Measurements from ENCODE around the gene MED31. TPM values are rescaled to one million over a fixed set of nuclear protein-coding genes. Genes with fewer than 3 reads are reported as not detected.

MED31 gene
- 10 to 100 TPM; 19.1 to 26.8 TPM for total RNA-seq
- polyA plus RNA-seq (ENCODE audit: insufficient read length in 6 of 6), result 10 to 100 TPM; 22.0 to 29.8 (median 24.1) TPM
- long read RNA-seq, donor 1, transcript MED31-201 (4 exons, 1,654 nt), result major isoform, 19 of 26 reads
- long read RNA-seq, donor 1, transcript MED31-204 (2 exons, 620 nt), result minor isoform, 7 of 26 reads
- long read RNA-seq, donor 1, partial matches to known transcripts, result 0 of 26 reads
- long read RNA-seq, donor 1, other reads (novel, unspliced or antisense), result 0 of 26 reads
- long read RNA-seq, donor 2, transcript MED31-201 (4 exons, 1,654 nt), result major isoform, 23 of 36 reads
- long read RNA-seq, donor 2, transcript MED31-204 (2 exons, 620 nt), result minor isoform, 6 of 36 reads
- long read RNA-seq, donor 2, partial matches to known transcripts, result 7 of 36 reads
- long read RNA-seq, donor 2, other reads (novel, unspliced or antisense), result 0 of 36 reads
- long read RNA-seq, donor 3, transcript MED31-201 (4 exons, 1,654 nt), result major isoform, 20 of 25 reads
- long read RNA-seq, donor 3, partial matches to known transcripts, result 0 of 25 reads
- long read RNA-seq, donor 3, other reads (novel, unspliced or antisense), result 0 of 25 reads
- long read RNA-seq, donor 4, transcript MED31-201 (4 exons, 1,654 nt), result major isoform, 9 of 11 reads
- long read RNA-seq, donor 4, partial matches to known transcripts, result 0 of 11 reads
- long read RNA-seq, donor 4, other reads (novel, unspliced or antisense), result 1 of 11 reads
- long read RNA-seq, donor 5, transcript MED31-201 (4 exons, 1,654 nt), result major isoform, 16 of 25 reads
- long read RNA-seq, donor 5, partial matches to known transcripts, result 5 of 25 reads
- long read RNA-seq, donor 5, other reads (novel, unspliced or antisense), result 0 of 25 reads
- long read RNA-seq, donor 6, transcript MED31-201 (4 exons, 1,654 nt), result major isoform, 36 of 48 reads
- long read RNA-seq, donor 6, partial matches to known transcripts, result 5 of 48 reads
- long read RNA-seq, donor 6, other reads (novel, unspliced or antisense), result 0 of 48 reads
- long read RNA-seq, donor 7, transcript MED31-201 (4 exons, 1,654 nt), result major isoform, 8 of 14 reads
- long read RNA-seq, donor 7, partial matches to known transcripts, result 0 of 14 reads
- long read RNA-seq, donor 7, other reads (novel, unspliced or antisense), result 0 of 14 reads
- long read RNA-seq, donor 8, transcript MED31-201 (4 exons, 1,654 nt), result major isoform, 10 of 14 reads
- long read RNA-seq, donor 8, partial matches to known transcripts, result 0 of 14 reads
- long read RNA-seq, donor 8, other reads (novel, unspliced or antisense), result 0 of 14 reads
- long read RNA-seq, donor 9, result 0 reads
- long read RNA-seq, donor 10, transcript MED31-201 (4 exons, 1,654 nt), result major isoform, 21 of 23 reads
- long read RNA-seq, donor 10, partial matches to known transcripts, result 0 of 23 reads
- long read RNA-seq, donor 10, other reads (novel, unspliced or antisense), result 0 of 23 reads
- long read RNA-seq, donor 11, result 0 reads
- long read RNA-seq, donor 12, transcript MED31-201 (4 exons, 1,654 nt), result major isoform, 20 of 27 reads
- long read RNA-seq, donor 12, transcript MED31-204 (2 exons, 620 nt), result minor isoform, 5 of 27 reads
- long read RNA-seq, donor 12, partial matches to known transcripts, result 0 of 27 reads
- long read RNA-seq, donor 12, other reads (novel, unspliced or antisense), result 0 of 27 reads

DNA sequence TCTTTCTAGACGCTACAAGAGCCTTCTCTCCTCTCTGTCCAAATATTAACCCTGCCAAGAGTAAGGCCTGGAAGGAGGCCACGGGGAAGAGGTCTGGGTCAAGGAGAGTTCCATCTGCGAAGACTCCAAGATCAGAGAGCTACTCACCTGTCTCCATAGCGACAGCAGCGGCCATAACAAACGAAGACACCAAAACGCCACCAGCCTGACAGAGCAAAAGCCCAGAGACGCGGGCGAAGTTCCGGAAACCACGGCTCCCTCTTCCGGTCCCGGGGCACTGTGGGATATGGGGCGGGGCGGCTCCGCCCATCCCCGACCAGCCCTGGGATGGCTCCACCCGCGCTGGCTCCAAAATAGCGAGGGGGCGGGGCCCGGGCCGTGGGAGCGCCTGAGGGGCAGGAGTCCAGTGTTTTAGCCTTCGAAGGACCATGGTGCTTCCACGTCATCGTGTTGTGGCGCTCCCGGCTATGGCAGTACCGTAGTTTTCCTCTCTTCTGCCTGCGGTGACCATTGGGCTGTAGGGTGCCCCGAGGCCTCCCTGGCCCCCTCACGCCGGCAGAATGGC is at the start of gene MED31, which contains the start of gene C17orf100:
Gene MED31 (minus strand): TSS at position 252 of the 565 bp plus-strand sequence. CDS start 77 bp downstream, at position 175.
Gene C17orf100 (plus strand): TSS at position 409 of the 565 bp plus-strand sequence. CDS start 152 bp downstream, at position 561.
- DNase-seq (peak; percentile 84 to 100 (median 95)), ATAC-seq (peak; percentile 95)
- peaks cover 12 to 32% of the 10 kb centered on the region in 2 donors for H3K4me1 ChIP-seq
- peaks cover 0 to 23% of the 10 kb centered on the region in 2 donors for H3K36me3 ChIP-seq
- no peaks in the 10 kb centered on the region for H3K9me3 ChIP-seq
- peak within 1 kb of the TSS; percentile 73 to 96 for H3K27ac ChIP-seq
- TF ChIP-seq, protein P1, sequence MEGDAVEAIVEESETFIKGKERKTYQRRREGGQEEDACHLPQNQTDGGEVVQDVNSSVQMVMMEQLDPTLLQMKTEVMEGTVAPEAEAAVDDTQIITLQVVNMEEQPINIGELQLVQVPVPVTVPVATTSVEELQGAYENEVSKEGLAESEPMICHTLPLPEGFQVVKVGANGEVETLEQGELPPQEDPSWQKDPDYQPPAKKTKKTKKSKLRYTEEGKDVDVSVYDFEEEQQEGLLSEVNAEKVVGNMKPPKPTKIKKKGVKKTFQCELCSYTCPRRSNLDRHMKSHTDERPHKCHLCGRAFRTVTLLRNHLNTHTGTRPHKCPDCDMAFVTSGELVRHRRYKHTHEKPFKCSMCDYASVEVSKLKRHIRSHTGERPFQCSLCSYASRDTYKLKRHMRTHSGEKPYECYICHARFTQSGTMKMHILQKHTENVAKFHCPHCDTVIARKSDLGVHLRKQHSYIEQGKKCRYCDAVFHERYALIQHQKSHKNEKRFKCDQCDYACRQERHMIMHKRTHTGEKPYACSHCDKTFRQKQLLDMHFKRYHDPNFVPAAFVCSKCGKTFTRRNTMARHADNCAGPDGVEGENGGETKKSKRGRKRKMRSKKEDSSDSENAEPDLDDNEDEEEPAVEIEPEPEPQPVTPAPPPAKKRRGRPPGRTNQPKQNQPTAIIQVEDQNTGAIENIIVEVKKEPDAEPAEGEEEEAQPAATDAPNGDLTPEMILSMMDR (IDR thresholded peaks at IDR 0.05), result no peak
- peaks cover 10 to 42% of the 10 kb centered on the region in 2 donors for H3K27me3 ChIP-seq
- intact Hi-C loops (cut with DNase I), result no loop called here
- H3K4me3 ChIP-seq, result peak within 1 kb of the TSS; percentile 48 to 67

GRCh38 chr17:6700948-6701307 is 49.5 kb upstream of the MED31 start:
- no peak overlapping the region for H3K27ac ChIP-seq
- TF ChIP-seq, protein P1 (IDR thresholded peaks at IDR 0.05), result no peak
- no peaks in the 10 kb centered on the region for H3K36me3 ChIP-seq
- ATAC-seq (no peak), DNase-seq (no peak)
- no peaks in the 10 kb centered on the region for H3K9me3 ChIP-seq
- H3K27me3 ChIP-seq, result peaks cover 0 to 15% of the 10 kb centered on the region in 2 donors
- H3K4me3 ChIP-seq, result no peak overlapping the region
- H3K4me1 ChIP-seq, result no peaks in the 10 kb centered on the region
- intact Hi-C loops (cut with DNase I), result no loop called here

DNA sequence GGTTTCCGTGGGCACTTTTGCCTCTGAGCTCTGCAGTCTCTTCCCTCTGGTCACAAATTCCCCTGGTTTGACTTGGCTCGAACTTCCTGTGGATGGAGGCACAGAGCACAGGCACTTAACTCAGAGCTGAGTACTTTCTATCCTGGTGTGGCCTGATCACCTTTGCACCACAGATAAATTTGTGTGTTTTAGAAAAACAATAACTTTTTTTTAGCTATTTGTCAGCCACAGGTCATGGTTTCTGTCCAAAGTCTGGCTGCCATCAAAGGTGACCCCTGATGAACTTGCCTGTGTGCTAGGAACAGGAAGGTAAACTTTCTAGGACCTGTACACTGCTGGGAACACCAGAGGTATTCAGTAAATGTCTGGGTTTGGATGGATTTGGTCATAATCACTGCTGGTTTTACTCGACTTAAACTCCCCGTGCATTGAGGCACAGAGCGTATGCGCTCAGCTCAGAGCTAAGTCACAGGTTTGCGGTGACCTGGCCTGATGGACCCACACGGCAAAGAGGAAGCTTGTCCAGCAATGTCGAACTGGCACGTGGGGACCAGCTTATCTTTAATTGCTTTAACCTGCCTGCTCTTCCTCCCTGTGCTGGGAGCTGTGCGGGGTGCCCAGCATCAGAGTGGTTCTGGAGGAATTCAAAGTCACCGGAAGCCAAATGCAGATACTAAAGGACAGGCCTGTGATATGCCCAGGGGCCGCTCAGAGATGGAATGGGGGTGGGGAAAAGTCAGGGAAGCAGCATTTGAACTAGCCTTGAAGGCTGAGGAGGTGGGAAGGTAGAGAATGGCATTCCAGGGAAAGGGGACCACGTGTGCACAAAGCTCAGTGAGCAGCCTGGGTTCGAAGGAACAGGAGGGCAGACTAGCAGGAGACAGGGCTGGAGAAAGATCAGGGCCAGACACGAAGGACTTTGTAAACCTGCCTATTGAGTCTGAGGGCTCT is 48.9 kb upstream of the MED31 start:
- ATAC-seq, result no peak
- no peak overlapping the region for H3K4me3 ChIP-seq
- no peak for DNase-seq
- peaks cover 0 to 21% of the 10 kb centered on the region in 2 donors for H3K27me3 ChIP-seq
- no peaks in the 10 kb centered on the region for H3K4me1 ChIP-seq
- H3K27ac ChIP-seq, result no peak overlapping the region
- intact Hi-C loops (cut with DNase I), result no loop called here
- TF ChIP-seq, protein P1 (IDR thresholded peaks at IDR 0.05), result no peak
- H3K9me3 ChIP-seq, result no peaks in the 10 kb centered on the region
- no peaks in the 10 kb centered on the region for H3K36me3 ChIP-seq
